CD4-positive, alpha-beta T cell (primary cell): ENCODE data around the gene SNURF. TPM values are rescaled to one million over a fixed set of nuclear protein-coding genes. Genes with fewer than 3 reads are reported as not detected.
"Not testable (repeated sequence)": the region's sequence is repeated elsewhere in the genome, so short reads cannot be mapped to it uniquely, and the experiment has no call there.

Source experiments
- ATAC-seq: fragments of 200-7000 bp; cut with Tn5 transposase; one replicate; pipeline ENCODE4 v1.10.0; 2022; ENCODE audit warnings: mild to moderate bottlenecking; ENCODE audit not compliant: poor library complexity
- CTCF ChIA-PET: fragments of 350-600 bp; sonication (Branson Sonifier 250); formaldehyde crosslinking; loops from one replicate; lab custom pipeline; 2021; ENCODE audit warnings: antibody characterized with exemption, inconsistent platforms; lab: Charles Lee
- POLR2A ChIA-PET: fragments of 350-600 bp; sonication (Branson Sonifier 250); formaldehyde crosslinking; loops from one replicate; lab custom pipeline; 2021; ENCODE audit warnings: antibody characterized with exemption, inconsistent platforms; lab: Charles Lee
- DNase-seq, 14 experiments: peaks; one replicate each; pipeline ENCODE4 v3.0.0-alpha.2; 2013 to 2020; ENCODE audit warnings: mixed read lengths in 2 of 14
- H3K27ac ChIP-seq, 2 donors: one replicate each; pipeline versions ENCODE4 v1.5.1 to v1.7.0; 2013; ENCODE audit warnings: low read length in 2 of 2, low read depth in 1 of 2, mild to moderate bottlenecking in 1 of 2
- H3K27me3 ChIP-seq, 2 experiments: 1 replicate in 1 of 2; 2 replicates in 1 of 2; pipeline versions ENCODE4 v1.6.1 to v1.7.0; 2013; ENCODE audit warnings: low read length in 2 of 2, control low read depth in 1 of 2, mild to moderate bottlenecking in 1 of 2, moderate library complexity in 1 of 2; ENCODE audit not compliant: insufficient read depth in 2 of 2, control insufficient read depth in 1 of 2
- H3K36me3 ChIP-seq: one replicate; pipeline ENCODE4 v1.6.1; 2013; ENCODE audit warnings: low read length, control low read depth; ENCODE audit not compliant: insufficient read depth
- H3K4me1 ChIP-seq: one replicate; pipeline ENCODE4 v1.6.1; 2013; ENCODE audit warnings: low read length, control low read depth; ENCODE audit not compliant: insufficient read depth
- H3K4me3 ChIP-seq: one replicate; pipeline ENCODE4 v1.5.1; 2013; ENCODE audit warnings: mild to moderate bottlenecking, low read length, moderate library complexity
- H3K9me3 ChIP-seq, 2 experiments: 1 replicate in 1 of 2; 2 replicates in 1 of 2; pipeline versions ENCODE4 v1.6.1 to v1.7.0; 2013; ENCODE audit warnings: low read length in 2 of 2, mild to moderate bottlenecking in 2 of 2, control low read depth in 1 of 2, moderate library complexity in 1 of 2; ENCODE audit not compliant: control insufficient read depth in 1 of 2, insufficient read depth in 1 of 2
- H3K27ac Mint-ChIP-seq: one replicate; pipeline ENCODE4 v1.8.0; 2020; ENCODE audit warnings: mixed read lengths
- H3K27me3 Mint-ChIP-seq: one replicate; pipeline ENCODE4 v1.8.0; 2021; ENCODE audit warnings: mixed read lengths
- H3K36me3 Mint-ChIP-seq: one replicate; pipeline ENCODE4 v1.8.0; 2021; ENCODE audit warnings: low read depth, mixed read lengths
- H3K4me1 Mint-ChIP-seq: one replicate; pipeline ENCODE4 v1.8.0; 2021; ENCODE audit warnings: low read depth, mixed read lengths
- H3K4me3 Mint-ChIP-seq: one replicate; pipeline ENCODE4 v1.8.0; 2020; ENCODE audit warnings: mild to moderate bottlenecking, mixed read lengths
- H3K9me3 Mint-ChIP-seq: one replicate; pipeline ENCODE4 v1.8.0; 2020; ENCODE audit warnings: mixed read lengths
- CTCF ChIP-seq: fragments of 200-600 bp; IDR thresholded peaks from one replicate; pipeline ENCODE4 v1.8.0; 2022; ENCODE audit warnings: antibody characterized with exemption, mild to moderate bottlenecking
- intact Hi-C, 2 experiments: fragments of 100-400 bp; cut with DNase I in 1 of 2; cut with micrococcal nuclease in 1 of 2; formaldehyde crosslinking; loops; one replicate each; pipeline versions ENCODE4 v1.15.1 to v1.9.0; 2023 to 2025; cut with DNase I, micrococcal nuclease
- total RNA-seq, 174 experiments: library from RNA in 2 of 174; stranded (reverse) in 2 of 174; gene quantifications; one replicate each; pipeline ENCODE4 v1.2.3 and lab custom pipeline; 2021 to 2026

SNURF gene
- total RNA-seq, 2 experiments from 2014 or later, result 30.1 to 44.0 TPM

GRCh38 chr15:24919446-24919845 is 35.3 kb upstream of the SNURF start:
- Histone ChIP-seq H3K36me3 (no peaks in the 10 kb centered on the region), H3K4me1 (no peaks in the 10 kb centered on the region), H3K9me3 (peaks cover 4 to 22% of the 10 kb centered on the region in 2 experiments), H3K4me3 (no peak overlapping the region), H3K27ac (no peak overlapping the region), H3K27me3 (no peaks in the 10 kb centered on the region)
- TF ChIP-seq CTCF, result no peak
- H3K9me3 Mint-ChIP-seq, result peaks cover 5% of the 10 kb centered on the region
- intact Hi-C loops, result no loop called here
- no peak overlapping the region for H3K4me3 Mint-ChIP-seq
- ATAC-seq, result no peak
- DNase-seq, result no peak
- no peaks in the 10 kb centered on the region for H3K27me3 Mint-ChIP-seq
- no peak overlapping the region for H3K27ac Mint-ChIP-seq
- H3K36me3 Mint-ChIP-seq, result peaks cover 10% of the 10 kb centered on the region
- peaks cover 8% of the 10 kb centered on the region for H3K4me1 Mint-ChIP-seq
- ChIA-PET CTCF (no interaction called here), POLR2A (no interaction called here)

- H3K4me3 ChIP-seq, intact Hi-C loops, H3K36me3 Mint-ChIP-seq, CTCF ChIA-PET, ATAC-seq, H3K4me1 Mint-ChIP-seq, POLR2A ChIA-PET, H3K27ac Mint-ChIP-seq, H3K27me3 ChIP-seq, H3K4me1 ChIP-seq, DNase-seq, H3K4me3 Mint-ChIP-seq, H3K27ac ChIP-seq, H3K36me3 ChIP-seq, H3K27me3 Mint-ChIP-seq, H3K9me3 Mint-ChIP-seq: not testable (repeated sequence)
- H3K9me3 ChIP-seq, result peaks cover 0 to 17% of the 10 kb centered on the region in 2 experiments
Measured at GRCh38 chr15:24922781-24923180, 32.0 kb upstream of the SNURF start.

GRCh38 chr15:24924153-24924552 is 30.6 kb upstream of the SNURF start:
- DNase-seq (no peak), ATAC-seq (no peak)
- H3K36me3 ChIP-seq, result no peaks in the 10 kb centered on the region
- Mint-ChIP-seq H3K27me3 (no peaks in the 10 kb centered on the region), H3K36me3 (no peaks in the 10 kb centered on the region), H3K4me3 (no peak overlapping the region), H3K4me1 (no peaks in the 10 kb centered on the region), H3K27ac (no peak overlapping the region), H3K9me3 (peaks cover 10% of the 10 kb centered on the region)
- H3K4me3 ChIP-seq, result no peak overlapping the region
- no peak overlapping the region for H3K27ac ChIP-seq
- CTCF ChIA-PET, result no interaction called here
- H3K9me3 ChIP-seq, result peaks cover 0 to 15% of the 10 kb centered on the region in 2 experiments
- intact Hi-C loops, result no loop called here
- POLR2A ChIA-PET, result no interaction called here
- TF ChIP-seq CTCF, result no peak
- no peaks in the 10 kb centered on the region for H3K4me1 ChIP-seq
- no peaks in the 10 kb centered on the region for H3K27me3 ChIP-seq

- Mint-ChIP-seq H3K27ac (no peak overlapping the region), H3K9me3 (peaks cover 10% of the 10 kb centered on the region), H3K36me3 (no peaks in the 10 kb centered on the region), H3K27me3 (no peaks in the 10 kb centered on the region), H3K4me3 (no peak overlapping the region), H3K4me1 (no peaks in the 10 kb centered on the region)
- H3K9me3 ChIP-seq, result peaks cover 0 to 17% of the 10 kb centered on the region in 2 experiments
- H3K36me3 ChIP-seq, result no peaks in the 10 kb centered on the region
- no peaks in the 10 kb centered on the region for H3K4me1 ChIP-seq
- no peak for ATAC-seq
- intact Hi-C loops, result no loop called here
- no peak for TF ChIP-seq CTCF
- ChIA-PET POLR2A (no interaction called here), CTCF (no interaction called here)
- DNase-seq, result no peak
- H3K4me3 ChIP-seq, result no peak overlapping the region
- no peak overlapping the region for H3K27ac ChIP-seq
- H3K27me3 ChIP-seq, result no peaks in the 10 kb centered on the region
Measured at GRCh38 chr15:24924621-24925020, 30.2 kb upstream of the SNURF start.

GRCh38 chr15:24931874-24932732 is 22.7 kb upstream of the SNURF start:
- H3K27ac Mint-ChIP-seq, H3K27me3 ChIP-seq, CTCF ChIA-PET, ATAC-seq, H3K4me1 ChIP-seq, H3K36me3 Mint-ChIP-seq, intact Hi-C loops, H3K4me3 Mint-ChIP-seq, H3K4me1 Mint-ChIP-seq, H3K36me3 ChIP-seq, H3K27ac ChIP-seq, DNase-seq, H3K27me3 Mint-ChIP-seq, POLR2A ChIA-PET, H3K4me3 ChIP-seq: not testable (repeated sequence)
- peaks cover 14% of the 10 kb centered on the region for H3K9me3 Mint-ChIP-seq
- peaks cover 0 to 32% of the 10 kb centered on the region in 2 experiments for H3K9me3 ChIP-seq
